Fibroblast of the aortic adventitia (primary cell): ENCODE data around the gene KCNK5. TPM values are rescaled to one million over a fixed set of nuclear protein-coding genes. Genes with fewer than 3 reads are reported as not detected.
A peak's percentile ranks its signal among the peaks of the same experiment; 100 is the strongest.

Source experiments
- DNase-seq: peaks from one replicate; pipeline ENCODE4 v3.0.0-alpha.2; 2010; ENCODE audit warnings: low read depth
- H3K4me3 ChIP-seq: 2 replicates; pipeline ENCODE4 v1.5.1; 2011; ENCODE audit warnings: low read depth, mild to moderate bottlenecking, control low read depth, low read length, moderate library complexity
- total RNA-seq: library from RNA; depleted of rRNA; stranded (reverse); fragments of >200 nt; gene quantifications from 2 replicates; pipeline ENCODE4 v1.2.3, GENCODE V29; 2012; ENCODE audit warnings: low replicate concordance
- TF ChIP-seq, protein P1 (sequence below): IDR thresholded peaks from 2 replicates; pipeline ENCODE4 v1.5.1; 2011; ENCODE audit warnings: mild to moderate bottlenecking, low read length, control low read depth, inconsistent platforms; ENCODE audit not compliant: insufficient read depth

The KCNK5 gene
- total RNA-seq, 1 donor = under 0.01 TPM

DNA sequence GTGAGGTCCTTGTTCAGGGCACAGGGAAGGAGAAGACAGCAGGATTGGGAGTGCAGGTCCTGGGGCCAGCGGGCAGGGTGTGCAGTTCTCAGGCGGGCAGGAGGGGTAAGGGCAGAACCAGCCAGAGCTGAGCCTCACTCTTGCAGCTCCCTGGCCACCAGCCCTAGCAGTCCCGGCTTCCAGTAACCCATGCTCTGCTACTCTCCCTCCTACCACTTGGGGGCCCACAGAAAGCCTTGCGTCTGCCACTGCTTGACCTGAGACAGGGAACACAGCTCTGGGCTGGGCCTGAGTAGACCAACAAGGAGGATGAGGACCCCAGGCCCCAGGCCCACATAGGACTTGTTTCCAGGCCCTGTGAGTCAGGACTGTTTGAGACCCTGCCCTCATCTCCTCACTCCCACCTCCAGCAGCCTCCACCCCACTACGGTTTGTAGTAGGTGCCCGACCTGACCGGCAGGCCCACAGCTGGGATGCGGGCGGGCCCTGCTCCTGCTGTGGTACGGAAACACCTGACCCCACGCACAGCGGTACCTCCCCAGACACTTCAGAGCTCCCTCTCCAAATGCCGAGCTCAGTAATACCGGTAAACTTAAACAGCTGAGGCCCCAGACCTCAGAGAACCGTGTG is 39.2 kb downstream of the KCNK5 start:
- no peak overlapping the region for H3K4me3 ChIP-seq
- DNase-seq = peak; percentile 16
- TF ChIP-seq, protein P1, sequence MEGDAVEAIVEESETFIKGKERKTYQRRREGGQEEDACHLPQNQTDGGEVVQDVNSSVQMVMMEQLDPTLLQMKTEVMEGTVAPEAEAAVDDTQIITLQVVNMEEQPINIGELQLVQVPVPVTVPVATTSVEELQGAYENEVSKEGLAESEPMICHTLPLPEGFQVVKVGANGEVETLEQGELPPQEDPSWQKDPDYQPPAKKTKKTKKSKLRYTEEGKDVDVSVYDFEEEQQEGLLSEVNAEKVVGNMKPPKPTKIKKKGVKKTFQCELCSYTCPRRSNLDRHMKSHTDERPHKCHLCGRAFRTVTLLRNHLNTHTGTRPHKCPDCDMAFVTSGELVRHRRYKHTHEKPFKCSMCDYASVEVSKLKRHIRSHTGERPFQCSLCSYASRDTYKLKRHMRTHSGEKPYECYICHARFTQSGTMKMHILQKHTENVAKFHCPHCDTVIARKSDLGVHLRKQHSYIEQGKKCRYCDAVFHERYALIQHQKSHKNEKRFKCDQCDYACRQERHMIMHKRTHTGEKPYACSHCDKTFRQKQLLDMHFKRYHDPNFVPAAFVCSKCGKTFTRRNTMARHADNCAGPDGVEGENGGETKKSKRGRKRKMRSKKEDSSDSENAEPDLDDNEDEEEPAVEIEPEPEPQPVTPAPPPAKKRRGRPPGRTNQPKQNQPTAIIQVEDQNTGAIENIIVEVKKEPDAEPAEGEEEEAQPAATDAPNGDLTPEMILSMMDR = peak; percentile 48

DNA sequence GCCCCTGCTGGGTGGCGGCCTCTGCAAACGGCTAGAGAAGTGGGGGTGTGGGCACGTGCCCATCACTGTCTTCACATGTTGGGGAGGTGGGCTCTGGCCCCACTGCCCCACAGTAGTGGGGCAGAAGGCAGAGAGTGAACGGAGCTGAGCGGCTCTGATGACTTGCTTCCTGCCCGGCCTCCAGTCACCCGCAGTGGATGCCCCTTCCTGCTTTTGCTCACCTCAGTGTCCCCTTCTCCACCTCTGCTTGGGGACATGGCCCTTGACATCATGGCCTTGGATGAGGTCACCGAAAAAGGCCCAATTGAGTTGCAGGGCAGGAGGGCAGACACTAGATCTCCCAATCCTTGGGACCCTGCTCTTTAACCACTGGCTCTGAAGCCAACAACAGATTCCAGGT is 40.1 kb downstream of the KCNK5 start:
- no peak overlapping the region for H3K4me3 ChIP-seq
- no peak for DNase-seq
- TF ChIP-seq, protein P1 = no peak

DNA sequence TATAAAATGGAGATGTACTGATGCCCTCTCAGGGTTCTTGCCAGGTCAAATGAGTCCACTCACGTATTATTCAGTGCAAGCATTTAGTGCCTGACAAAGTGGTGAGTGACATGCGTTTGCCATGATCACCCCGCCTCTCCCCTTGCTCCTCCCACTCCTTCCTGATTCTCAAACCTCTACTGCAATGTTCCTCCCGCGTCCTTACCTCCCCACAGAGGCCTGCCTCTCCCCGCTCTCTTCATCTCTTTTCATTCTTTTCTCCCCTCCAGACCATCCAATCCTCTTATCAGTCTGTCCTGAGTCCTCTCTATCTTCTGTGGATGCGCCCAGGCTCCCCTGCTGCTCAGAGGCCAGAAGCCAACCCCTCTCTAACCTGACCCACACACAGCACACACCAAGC is 40.7 kb downstream of the KCNK5 start:
- no peak overlapping the region for H3K4me3 ChIP-seq
- no peak for DNase-seq
- TF ChIP-seq, protein P1 = no peak

DNA sequence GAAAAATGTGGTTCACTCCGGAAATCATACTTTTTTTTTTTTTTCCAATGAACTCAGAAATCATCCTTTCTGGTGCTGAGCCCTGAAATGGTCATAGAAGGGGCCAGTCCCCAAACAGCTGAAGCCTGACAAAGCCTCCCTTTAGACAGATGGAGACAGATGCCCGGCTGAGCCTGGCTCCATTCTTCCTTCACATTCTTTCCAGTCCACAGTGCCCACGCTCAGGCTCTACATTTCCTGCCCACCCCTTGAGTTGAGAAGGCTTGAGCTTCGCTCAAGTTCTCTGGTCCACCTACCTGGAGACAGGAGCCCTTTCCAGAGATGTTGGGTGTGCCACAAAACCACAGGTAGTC is 41.2 kb downstream of the KCNK5 start:
- no peak overlapping the region for H3K4me3 ChIP-seq
- DNase-seq = no peak
- TF ChIP-seq, protein P1 = no peak

DNA sequence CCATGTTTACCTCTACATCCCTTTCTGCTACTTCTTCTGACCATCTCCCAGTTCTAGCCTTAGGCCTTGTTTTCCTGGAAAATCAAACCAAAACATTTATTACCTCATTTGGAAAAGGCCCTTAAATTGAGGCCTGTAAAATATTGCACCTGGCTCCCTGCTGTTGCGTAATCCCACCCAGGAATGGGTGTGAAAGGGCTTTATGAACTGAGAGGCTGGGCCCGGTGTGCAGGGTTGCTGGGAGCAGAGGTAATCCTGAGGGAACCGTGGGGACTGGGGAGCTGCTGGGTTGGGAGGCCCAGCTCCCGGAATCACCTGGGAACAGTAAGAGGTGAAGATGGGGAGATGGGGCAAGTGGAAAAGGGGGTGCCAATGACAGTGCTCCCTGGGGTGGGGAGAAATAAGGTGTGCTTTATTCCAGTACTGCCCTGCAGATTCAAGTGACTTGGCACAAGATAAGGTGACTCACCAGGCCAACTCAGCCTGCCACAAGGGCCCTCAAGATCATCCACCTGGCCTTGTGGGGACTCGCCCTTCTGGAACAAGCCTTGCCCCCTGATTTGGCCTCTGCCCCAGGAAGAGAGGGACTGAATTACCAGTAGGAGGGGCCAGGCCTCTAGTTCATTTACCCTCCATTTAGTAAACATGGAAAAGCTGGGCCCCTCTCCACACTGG is 44.2 kb downstream of the KCNK5 start:
- TF ChIP-seq, protein P1 = no peak
- H3K4me3 ChIP-seq = no peak overlapping the region
- DNase-seq = no peak

DNA sequence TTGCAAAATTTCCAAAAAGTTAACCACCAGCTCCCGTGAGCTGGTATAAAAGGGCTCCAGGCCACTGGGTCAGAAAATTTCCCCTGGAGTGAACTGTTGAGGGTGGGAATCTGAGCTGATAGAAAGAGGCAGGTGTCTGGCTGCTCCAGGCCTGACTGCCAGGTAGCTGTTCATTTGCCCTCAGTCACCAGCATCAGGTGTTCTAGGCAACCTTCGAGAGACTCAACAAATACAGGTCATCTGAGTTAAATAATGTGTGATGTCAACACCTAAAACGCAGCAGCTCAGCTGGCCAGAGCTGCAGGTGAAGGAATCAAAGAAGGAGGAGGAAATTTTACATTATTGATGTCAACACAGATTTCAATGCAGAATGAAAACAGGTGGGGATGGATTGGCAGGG is 46.7 kb downstream of the KCNK5 start:
- H3K4me3 ChIP-seq = no peak overlapping the region
- TF ChIP-seq, protein P1 = no peak
- DNase-seq = no peak
